Common myeloid progenitor, CD34-positive (primary cell): ENCODE measurements around the gene ANKRD55.

ENCODE experiments used
- CTCF ChIA-PET: fragments of 350-600 bp; sonication (Branson Sonifier 250); formaldehyde crosslinking; loops from one replicate; lab custom pipeline; 2021; ENCODE audit warnings: antibody characterized with exemption; lab: Charles Lee
- POLR2A ChIA-PET: fragments of 350-600 bp; sonication (Branson Sonifier 250); formaldehyde crosslinking; loops from one replicate; lab custom pipeline; 2021; ENCODE audit warnings: antibody characterized with exemption; lab: Charles Lee
- DNase-seq, 3 donors: peaks; one replicate each; pipeline versions ENCODE4 v3.0.0 to v3.0.0-alpha.2; 2013
- H3K27ac ChIP-seq, 2 experiments: 1 replicate in 1 of 2; 2 replicates in 1 of 2; pipeline ENCODE4 v1.7.0; 2013; ENCODE audit warnings: inconsistent platforms in 2 of 2, low read length in 2 of 2, mild to moderate bottlenecking in 2 of 2, low read depth in 1 of 2, moderate library complexity in 1 of 2; ENCODE audit not compliant: severe bottlenecking in 2 of 2, insufficient read depth in 1 of 2, poor library complexity in 1 of 2
- H3K27me3 ChIP-seq, 5 experiments: replicated peaks in 2 of 5; 1 replicate in 3 of 5; 2 replicates in 2 of 5; pipeline versions ENCODE4 v1.6.1 to v1.7.0; 2013; ENCODE audit warnings: low read length in 4 of 5, mild to moderate bottlenecking in 2 of 5, moderate library complexity in 2 of 5, inconsistent platforms in 1 of 5; ENCODE audit not compliant: insufficient read depth in 5 of 5, control insufficient read depth in 4 of 5
- H3K36me3 ChIP-seq, 4 experiments: 1 replicate in 2 of 4; 2 replicates in 2 of 4; pipeline versions ENCODE4 v1.6.1 to v1.7.0; 2013; ENCODE audit warnings: low read length in 3 of 4, control low read depth in 1 of 4, mild to moderate bottlenecking in 1 of 4; ENCODE audit not compliant: control insufficient read depth in 4 of 4, insufficient read depth in 4 of 4
- H3K4me1 ChIP-seq, 4 experiments: 1 replicate in 3 of 4; 2 replicates in 1 of 4; pipeline versions ENCODE4 v1.6.1 to v1.7.1; 2013; ENCODE audit warnings: low read length in 3 of 4, mild to moderate bottlenecking in 3 of 4, control low read depth in 1 of 4, inconsistent platforms in 1 of 4, moderate library complexity in 1 of 4; ENCODE audit not compliant: control insufficient read depth in 4 of 4, insufficient read depth in 4 of 4; ENCODE audit errors: control extremely low read depth in 1 of 4
- H3K4me3 ChIP-seq, 7 experiments: 1 replicate in 4 of 7; 2 replicates in 3 of 7; pipeline versions ENCODE4 v1.5.1 to v1.7.0; 2013; ENCODE audit warnings: mild to moderate bottlenecking in 7 of 7, low read length in 6 of 7, moderate library complexity in 6 of 7, inconsistent platforms in 2 of 7, low read depth in 2 of 7, control low read depth in 1 of 7; ENCODE audit not compliant: insufficient read depth in 4 of 7, control insufficient read depth in 1 of 7; ENCODE audit errors: extremely low read depth in 1 of 7
- H3K9me3 ChIP-seq, 5 experiments: 1 replicate in 4 of 5; 2 replicates in 1 of 5; pipeline versions ENCODE4 v1.6.1 to v1.7.1; 2013; ENCODE audit warnings: low read length in 4 of 5, mild to moderate bottlenecking in 2 of 5, inconsistent platforms in 1 of 5, low read depth in 1 of 5, moderate library complexity in 1 of 5; ENCODE audit not compliant: control insufficient read depth in 4 of 5, insufficient read depth in 2 of 5; ENCODE audit errors: control extremely low read depth in 1 of 5
- WGBS: methylation state at CpG from one replicate; pipeline ENCODE4 v1.1.5; 2013; ENCODE audit not compliant: insufficient coverage; 5-methylcytosine and 5-hydroxymethylcytosine counted together

The ANKRD55 gene

DNA sequence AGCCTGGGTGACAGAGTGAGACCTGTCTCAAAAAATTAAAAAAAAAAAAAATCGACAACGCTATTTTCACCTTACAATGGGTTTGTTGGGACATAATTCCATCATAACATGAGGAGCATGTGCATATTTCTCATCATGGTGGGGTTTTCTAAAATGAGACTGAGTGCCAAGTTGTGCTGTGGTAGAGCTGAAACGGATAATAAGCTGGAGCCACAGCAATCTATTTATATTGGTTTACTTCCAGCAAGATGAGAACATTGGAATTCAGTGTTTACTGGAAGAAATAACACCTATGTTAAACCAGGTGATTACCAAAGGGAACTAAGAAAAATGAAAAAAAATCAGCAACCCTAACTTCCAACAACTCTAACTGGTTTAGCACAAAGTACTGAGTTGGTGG is 136.1 kb downstream of the ANKRD55 start:
- Histone ChIP-seq H3K4me1 (no peaks in the 10 kb centered on the region), H3K27ac (no peak overlapping the region), H3K36me3 (no peaks in the 10 kb centered on the region), H3K27me3 (no peaks in the 10 kb centered on the region), H3K4me3 (no peak overlapping the region), H3K9me3 (peaks cover 0 to 6% (median 0%) of the 10 kb centered on the region in 5 experiments)
- ChIA-PET POLR2A (interaction anchor here (0.6 kb wide), 1 partner anchor 66 kb away, joined by 4 read pairs; no protein-coding TSS in a partner anchor), CTCF (interaction anchor here (0.6 kb wide), 1 partner anchor 386 kb away, joined by 3 read pairs; no protein-coding TSS in a partner anchor)
- no CpG with 5 or more reads among the region's 3 CpGs for WGBS
- DNase-seq = no peak

DNA sequence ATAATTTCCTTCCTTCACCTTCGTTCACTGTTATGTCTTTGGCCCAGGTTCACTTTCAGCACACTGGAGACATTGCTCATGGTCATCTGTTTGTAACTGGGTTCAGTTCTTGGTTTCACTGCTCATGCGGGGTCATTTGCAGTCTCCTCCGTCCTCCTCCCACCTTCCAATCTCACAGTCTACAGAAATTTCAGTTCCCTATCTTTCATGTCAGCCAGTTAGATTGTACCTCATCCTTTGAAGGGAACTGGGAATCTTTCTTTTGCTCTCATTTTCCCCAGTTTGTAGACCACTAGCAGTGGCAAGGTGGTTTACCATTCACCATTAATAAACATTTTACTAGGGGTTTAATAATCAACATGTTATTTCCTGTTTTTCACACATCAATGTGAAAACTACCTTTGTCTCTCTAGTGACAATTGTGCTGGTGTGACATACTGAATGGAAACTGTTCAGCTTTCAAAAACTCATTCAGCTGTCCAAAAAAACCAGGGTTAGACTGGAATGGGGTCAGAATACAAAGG is 137.5 kb downstream of the ANKRD55 start:
- Histone ChIP-seq H3K4me1 (peaks cover 0 to 11% (median 8%) of the 10 kb centered on the region in 4 experiments), H3K27me3 (no peaks in the 10 kb centered on the region), H3K4me3 (no peak overlapping the region), H3K9me3 (no peaks in the 10 kb centered on the region), H3K27ac (no peak overlapping the region), H3K36me3 (no peaks in the 10 kb centered on the region)
- WGBS = 100% methylated on average over 2 of the region's 3 CpGs
- ChIA-PET POLR2A (no interaction called here), CTCF (interaction anchor here (0.9 to 2.3 kb wide), 2 partner anchors 10 to 116 kb away, joined by 3 to 12 read pairs; no protein-coding TSS in a partner anchor)
- no peak for DNase-seq

DNA sequence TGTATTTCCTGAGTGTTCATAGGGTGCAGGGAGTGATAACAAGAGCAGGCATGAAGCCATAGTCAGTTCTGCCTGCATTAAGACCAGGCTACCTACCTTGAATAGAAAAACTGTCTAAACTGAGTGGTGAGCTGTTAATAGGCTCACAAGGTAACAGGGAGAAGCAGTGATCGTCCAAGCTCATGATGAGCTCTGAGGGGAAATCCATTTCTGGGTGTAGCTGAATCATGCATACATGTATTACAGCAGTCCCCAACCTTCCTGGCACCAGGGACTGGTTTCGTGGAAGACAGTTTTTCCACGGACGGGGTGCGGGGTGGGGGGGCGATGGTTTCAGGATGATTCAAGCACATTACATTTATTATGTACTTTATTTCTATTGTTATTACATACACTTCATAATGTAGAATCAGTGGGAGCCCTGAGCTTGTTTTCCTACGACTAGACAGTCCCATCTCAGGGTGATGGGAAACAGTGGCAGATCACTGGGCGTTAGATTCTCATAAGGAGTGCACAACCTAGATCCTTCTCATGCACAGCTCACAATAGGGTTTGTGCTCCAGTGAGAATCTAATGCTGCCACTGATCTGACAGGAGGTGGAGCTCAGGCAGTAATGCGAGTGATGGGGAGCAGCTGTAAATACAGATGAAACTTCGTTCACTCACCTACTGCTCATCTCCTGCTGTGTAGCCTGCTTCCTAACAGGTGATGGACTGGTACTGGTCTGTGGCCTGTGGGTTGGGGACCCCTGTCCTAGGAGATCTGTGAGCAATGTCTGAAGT is 138.4 kb downstream of the ANKRD55 start:
- no peaks in the 10 kb centered on the region for H3K36me3 ChIP-seq
- ChIA-PET CTCF (interaction anchor here (0.9 to 2.3 kb wide), 3 partner anchors 8 to 115 kb away, joined by 3 to 12 read pairs (median 3); no protein-coding TSS in a partner anchor), POLR2A (no interaction called here)
- H3K4me1 ChIP-seq = peaks cover 0 to 15% (median 12%) of the 10 kb centered on the region in 4 experiments
- no peak for DNase-seq
- no peaks in the 10 kb centered on the region for H3K9me3 ChIP-seq
- H3K27me3 ChIP-seq = no peaks in the 10 kb centered on the region
- no peak overlapping the region for H3K4me3 ChIP-seq
- no peak overlapping the region for H3K27ac ChIP-seq
- 98% methylated on average over 9 of the region's 10 CpGs for WGBS

DNA sequence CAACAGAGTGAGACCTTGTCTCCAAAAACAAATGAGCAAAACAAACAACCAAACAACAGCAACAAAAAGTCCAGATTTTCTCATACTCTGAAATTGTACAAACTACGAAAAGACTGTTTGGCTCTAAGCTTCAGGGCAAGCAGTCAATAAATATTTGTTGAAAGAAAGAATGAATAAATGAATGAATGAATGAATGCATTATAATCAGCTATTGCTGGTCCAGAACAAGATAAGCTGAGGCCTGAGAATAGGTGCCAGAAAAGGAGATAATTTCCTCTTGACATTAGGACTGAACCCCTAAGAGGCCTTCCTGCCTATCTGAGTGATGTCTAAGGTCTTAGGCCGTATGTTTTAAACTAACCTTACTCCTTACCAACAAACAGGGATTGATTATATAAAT is 139.2 kb downstream of the ANKRD55 start:
- Histone ChIP-seq H3K4me1 (peaks cover 0 to 15% (median 12%) of the 10 kb centered on the region in 4 experiments), H3K4me3 (no peak overlapping the region), H3K36me3 (no peaks in the 10 kb centered on the region), H3K27me3 (no peaks in the 10 kb centered on the region), H3K9me3 (no peaks in the 10 kb centered on the region), H3K27ac (no peak overlapping the region)
- WGBS = no CpG with 5 or more reads among the region's 2 CpGs
- no peak for DNase-seq
- CTCF ChIA-PET = interaction anchor here (1.1 to 2.3 kb wide), 2 partner anchors 9 to 12 kb away, joined by 3 to 12 read pairs; no protein-coding TSS in a partner anchor
- POLR2A ChIA-PET = no interaction called here

DNA sequence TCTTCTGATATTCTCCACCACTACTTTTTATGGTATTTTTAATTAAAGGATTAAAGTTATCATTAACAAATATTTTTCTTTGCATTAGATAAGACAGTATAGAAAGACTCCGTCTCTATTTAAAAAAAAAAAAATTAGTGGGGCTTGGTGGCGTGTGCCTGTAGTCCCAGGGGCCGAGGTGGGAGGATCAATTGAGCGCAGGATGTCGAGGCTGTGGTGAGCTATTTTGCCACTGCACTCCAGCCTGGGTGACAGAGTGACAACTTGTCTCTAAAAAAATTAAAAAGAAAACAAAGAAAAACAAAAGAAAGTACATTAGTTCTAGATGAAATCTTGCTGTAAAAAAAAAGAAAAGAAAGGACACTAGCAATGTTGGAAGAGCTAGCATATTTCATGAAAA is 141.0 kb downstream of the ANKRD55 start:
- no peaks in the 10 kb centered on the region for H3K9me3 ChIP-seq
- no peak for DNase-seq
- peaks cover 0 to 15% (median 12%) of the 10 kb centered on the region in 4 experiments for H3K4me1 ChIP-seq
- no peak overlapping the region for H3K27ac ChIP-seq
- no peaks in the 10 kb centered on the region for H3K36me3 ChIP-seq
- no peaks in the 10 kb centered on the region for H3K27me3 ChIP-seq
- CTCF ChIA-PET = interaction anchor here (0.7 to 1.1 kb wide), 3 partner anchors 10 to 1486 kb away, joined by 3 to 4 read pairs (median 3); no protein-coding TSS in a partner anchor
- no peak overlapping the region for H3K4me3 ChIP-seq
- 93% methylated on average over 3 of the region's 5 CpGs for WGBS
- POLR2A ChIA-PET = no interaction called here

DNA sequence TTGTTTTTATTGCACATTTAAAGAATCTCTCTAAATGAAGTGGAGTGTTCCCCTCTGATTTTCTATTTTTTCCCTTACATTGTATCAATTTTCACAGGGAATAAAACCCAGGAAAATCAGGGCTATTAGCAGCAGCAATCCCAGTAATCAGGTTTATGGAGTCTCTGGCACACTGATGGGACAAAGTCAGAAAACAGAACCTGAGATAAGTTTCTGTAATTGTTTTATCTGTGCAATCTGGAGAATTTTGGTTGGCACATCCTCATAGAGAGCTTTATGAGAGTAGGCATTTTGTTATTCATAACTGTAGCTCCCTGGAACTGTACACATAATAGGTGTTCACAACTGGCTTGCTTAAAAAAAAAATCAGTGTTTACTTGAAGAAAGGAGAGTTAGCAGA is 141.5 kb downstream of the ANKRD55 start:
- no peaks in the 10 kb centered on the region for H3K9me3 ChIP-seq
- peaks cover 0 to 15% (median 12%) of the 10 kb centered on the region in 4 experiments for H3K4me1 ChIP-seq
- ChIA-PET POLR2A (no interaction called here), CTCF (interaction anchor here (1.1 to 1.2 kb wide), 2 partner anchors 11 to 14 kb away, joined by 3 to 4 read pairs; no protein-coding TSS in a partner anchor)
- H3K27ac ChIP-seq = no peak overlapping the region
- no peak overlapping the region for H3K4me3 ChIP-seq
- H3K27me3 ChIP-seq = no peaks in the 10 kb centered on the region
- no peak for DNase-seq
- H3K36me3 ChIP-seq = no peaks in the 10 kb centered on the region
